GM12873 (cell line): ENCODE results near the gene TMEM69.

Experiments
- TF ChIP-seq, protein P1 (sequence below): IDR thresholded peaks from 2 replicates; pipeline ENCODE4 v1.5.1; 2012; ENCODE audit warnings: low read depth, mild to moderate bottlenecking, moderate library complexity, low read length, control low read depth; ENCODE audit not compliant: insufficient read depth; ENCODE audit errors: missing control alignments

TMEM69 gene

DNA sequence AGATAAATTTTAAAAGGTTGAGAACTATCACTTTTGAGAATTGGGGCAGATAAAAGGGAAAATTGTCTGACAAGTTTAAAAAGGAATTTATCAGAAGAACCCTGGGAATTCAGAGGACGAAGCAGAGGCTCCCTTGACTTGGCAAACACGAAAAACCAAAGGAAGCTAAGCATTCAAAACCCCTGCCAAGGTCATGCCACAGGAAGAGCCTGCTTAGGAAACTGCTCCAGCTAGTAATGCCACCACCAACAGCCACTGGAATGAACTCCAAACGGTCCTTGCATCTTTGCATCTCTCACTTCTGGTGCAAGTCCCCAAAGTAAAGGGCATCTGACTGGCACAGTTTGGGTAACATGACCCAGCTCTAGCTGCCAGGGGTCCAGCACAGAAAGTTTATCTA, 8.9 kb upstream of the TMEM69 start:
- TF ChIP-seq, protein P1, sequence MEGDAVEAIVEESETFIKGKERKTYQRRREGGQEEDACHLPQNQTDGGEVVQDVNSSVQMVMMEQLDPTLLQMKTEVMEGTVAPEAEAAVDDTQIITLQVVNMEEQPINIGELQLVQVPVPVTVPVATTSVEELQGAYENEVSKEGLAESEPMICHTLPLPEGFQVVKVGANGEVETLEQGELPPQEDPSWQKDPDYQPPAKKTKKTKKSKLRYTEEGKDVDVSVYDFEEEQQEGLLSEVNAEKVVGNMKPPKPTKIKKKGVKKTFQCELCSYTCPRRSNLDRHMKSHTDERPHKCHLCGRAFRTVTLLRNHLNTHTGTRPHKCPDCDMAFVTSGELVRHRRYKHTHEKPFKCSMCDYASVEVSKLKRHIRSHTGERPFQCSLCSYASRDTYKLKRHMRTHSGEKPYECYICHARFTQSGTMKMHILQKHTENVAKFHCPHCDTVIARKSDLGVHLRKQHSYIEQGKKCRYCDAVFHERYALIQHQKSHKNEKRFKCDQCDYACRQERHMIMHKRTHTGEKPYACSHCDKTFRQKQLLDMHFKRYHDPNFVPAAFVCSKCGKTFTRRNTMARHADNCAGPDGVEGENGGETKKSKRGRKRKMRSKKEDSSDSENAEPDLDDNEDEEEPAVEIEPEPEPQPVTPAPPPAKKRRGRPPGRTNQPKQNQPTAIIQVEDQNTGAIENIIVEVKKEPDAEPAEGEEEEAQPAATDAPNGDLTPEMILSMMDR: no peak

DNA sequence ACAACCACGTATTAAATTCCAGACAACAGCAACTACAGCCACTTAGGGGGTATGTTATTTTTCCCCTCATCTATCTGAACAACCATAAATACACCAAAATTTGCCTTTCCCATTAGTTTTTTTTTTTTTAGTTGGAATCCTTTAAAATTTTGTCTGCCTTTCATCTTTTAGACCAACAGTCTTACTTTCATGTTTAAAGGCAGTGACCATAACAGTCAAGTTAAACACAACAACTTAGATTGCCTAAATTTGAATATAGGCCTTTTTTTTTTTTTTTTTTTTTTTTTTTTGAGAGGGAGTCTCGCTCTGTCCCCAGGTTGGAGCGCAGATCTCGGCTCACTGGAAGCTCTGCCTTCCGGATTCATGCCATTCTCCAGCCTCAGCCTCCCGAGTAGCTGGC, 5.0 kb upstream of the TMEM69 start:
- TF ChIP-seq, protein P1: no peak

DNA sequence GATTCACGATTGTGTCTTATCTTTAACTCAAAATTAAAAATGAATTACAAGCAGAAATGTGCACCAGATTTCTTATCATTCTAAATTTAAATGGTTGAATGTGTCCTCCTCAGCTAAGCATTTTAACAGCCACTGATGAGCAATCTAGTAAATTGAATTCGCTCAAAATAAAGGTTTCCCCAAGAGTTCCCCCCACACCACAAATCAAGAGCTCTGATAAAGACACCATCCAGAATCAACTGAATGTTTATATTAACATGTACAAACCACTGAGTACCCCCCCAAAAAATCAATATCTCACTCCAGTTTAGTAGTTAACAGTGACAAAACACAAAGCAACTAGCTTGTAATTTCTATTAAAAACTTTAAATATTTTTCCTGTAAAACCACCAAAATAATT, 3.6 kb upstream of the TMEM69 start:
- TF ChIP-seq, protein P1: no peak

DNA sequence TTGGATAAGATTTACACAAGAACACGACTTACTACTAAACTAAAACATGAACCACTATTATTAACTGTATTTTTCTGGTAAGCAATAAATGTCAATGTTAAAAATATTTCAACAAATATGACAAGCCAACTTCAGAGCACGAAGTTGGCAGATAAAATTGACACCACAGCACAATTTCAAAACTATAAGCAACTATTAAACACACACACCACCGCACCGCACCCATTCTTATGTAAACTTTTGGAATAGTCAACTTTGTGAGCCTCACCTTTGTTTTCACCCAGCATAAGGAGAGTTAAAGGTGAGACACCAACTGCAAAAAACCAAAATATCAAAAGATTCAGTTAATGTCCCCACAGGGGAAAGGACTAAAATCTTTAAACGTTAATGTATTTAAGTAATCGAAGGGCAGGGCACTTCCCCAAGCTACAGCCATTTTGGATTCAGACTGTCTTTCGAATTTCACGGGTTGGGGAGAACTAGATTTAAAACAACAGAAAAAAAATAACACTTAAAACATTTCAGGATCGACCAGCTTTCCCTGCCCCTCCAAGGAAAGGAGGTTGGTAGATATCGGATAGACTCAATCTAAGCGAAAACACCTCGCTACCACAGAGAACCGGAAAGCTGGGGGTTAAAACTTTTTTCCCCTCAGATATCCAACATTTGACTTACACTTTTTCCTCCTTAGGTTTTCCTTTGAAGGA, 2.5 kb upstream of the TMEM69 start:
- TF ChIP-seq, protein P1: no peak

DNA sequence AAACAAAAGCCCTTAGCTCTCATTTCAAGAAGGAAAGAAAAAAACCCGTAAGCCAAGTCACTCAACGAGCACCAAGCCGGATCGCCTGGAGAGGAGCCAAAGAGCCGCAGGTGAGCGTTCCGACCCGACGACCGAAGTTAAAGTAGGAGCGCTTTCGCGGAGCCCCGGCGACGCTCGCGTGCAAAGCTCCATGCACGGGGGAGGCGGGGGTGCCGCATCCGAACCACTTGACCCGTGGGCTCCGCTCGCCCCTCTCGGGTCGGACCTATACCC, 2.0 kb upstream of the TMEM69 start:
- TF ChIP-seq, protein P1: peak; percentile 35

DNA sequence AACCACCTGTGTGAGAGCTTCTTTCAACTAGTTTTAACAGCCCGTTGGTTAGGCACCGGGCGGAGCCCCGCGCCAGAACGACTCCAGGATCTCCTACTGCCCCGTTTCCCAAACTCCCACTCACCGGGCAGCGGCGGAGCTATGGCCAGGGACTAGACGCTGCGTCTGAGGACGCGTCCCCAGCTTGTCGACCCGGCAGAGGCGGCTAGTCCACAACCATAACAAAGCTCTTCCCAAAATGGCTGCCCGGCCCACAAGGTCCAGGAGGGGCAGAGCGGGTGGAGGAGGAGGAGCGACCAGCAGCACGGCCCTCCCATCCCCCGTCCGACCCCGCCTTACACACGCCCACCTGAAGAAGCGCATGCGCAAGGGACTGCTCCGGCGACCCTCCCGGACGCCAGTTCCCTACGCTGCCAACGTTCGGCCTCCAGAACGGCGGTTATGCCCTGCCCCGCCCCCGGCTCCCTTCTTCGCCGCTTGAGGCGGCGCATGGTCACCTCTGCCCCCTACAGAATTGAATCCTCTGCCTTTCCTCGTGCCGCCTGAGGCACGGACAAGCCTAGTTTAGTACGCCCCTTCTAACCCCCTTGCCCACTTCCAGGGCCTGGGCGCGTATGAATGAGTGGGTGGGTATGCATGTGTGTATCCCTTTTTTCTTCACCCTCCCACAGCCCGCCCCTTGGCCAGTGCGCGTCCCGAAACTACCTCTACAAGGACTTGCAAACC, 1.5 kb upstream of the TMEM69 start, which contains the start of gene GPBP1L1:
Gene GPBP1L1 (minus strand): TSS at position 246 of the 726 bp plus-strand sequence. CDS start 27,446 bp downstream, outside the sequence.
- TF ChIP-seq, protein P1: no peak

DNA sequence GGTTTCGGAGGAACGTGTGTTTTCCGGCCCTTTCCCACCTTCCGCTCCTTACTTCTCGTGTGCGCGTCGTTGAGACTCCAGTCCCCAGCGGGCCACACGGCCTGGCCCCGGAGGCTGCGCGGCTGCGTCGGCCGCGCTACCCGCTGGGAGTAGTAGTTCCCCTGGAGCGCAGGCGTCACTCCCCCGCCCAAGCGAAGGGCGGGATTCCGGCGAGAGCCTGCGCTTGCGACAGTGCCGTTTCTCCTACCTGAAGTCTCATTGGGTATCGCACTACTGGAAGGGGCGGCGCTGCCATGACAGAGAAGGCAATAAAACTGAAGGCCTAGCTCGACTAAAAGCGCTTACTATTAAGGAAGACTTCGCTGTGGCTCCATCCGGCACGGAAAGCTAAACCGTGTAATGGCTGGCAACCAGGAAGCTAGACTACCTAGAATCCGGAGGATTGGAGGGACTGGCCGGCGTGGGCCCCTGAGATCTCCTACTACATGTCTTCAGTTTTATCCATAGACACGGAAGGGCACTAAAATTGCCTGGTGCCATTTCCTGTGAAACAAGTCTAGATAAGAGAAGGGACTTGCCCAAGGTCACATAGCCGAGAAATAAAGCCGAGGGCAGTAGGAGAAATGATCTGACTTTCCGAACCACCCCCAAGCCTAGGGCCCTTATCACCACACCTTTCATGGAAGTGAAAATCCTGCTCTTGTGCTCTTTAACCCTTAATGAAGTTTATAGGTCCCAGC, 797 bp upstream of the TMEM69 start:
- TF ChIP-seq, protein P1: no peak
